ACHN (cell line): Measurements from ENCODE around the gene CIB1.
A peak's percentile ranks its signal among the peaks of the same experiment; 100 is the strongest.

Experiments used
- DNase-seq: peaks from one replicate; pipeline ENCODE4 v3.0.0-alpha.2; 2015
- in situ Hi-C: cut with HindIII; loops from 2 replicates; pipeline ENCODE4 v1.10.0; 2017; ENCODE audit warnings: low sequenced_read_pairs, low pct_ligation_motif_present, low pct_unique_long_range_greater_than_20kb

Gene CIB1

GRCh38 chr15:90243943-90244639, 10.3 kb upstream of the CIB1 start:
- no peak for DNase-seq
- in situ Hi-C loops = no loop called here

- no peak for DNase-seq
- in situ Hi-C loops = no loop called here
Measured at GRCh38 chr15:90241343-90242192, 7.8 kb upstream of the CIB1 start.

GRCh38 chr15:90240856-90241255, 7.1 kb upstream of the CIB1 start:
- no peak for DNase-seq
- in situ Hi-C loops = no loop called here

- no peak for DNase-seq
- in situ Hi-C loops = no loop called here
Measured at GRCh38 chr15:90239371-90239770, 5.6 kb upstream of the CIB1 start.

- in situ Hi-C loops = no loop called here
- DNase-seq = peak; percentile 29
Measured at GRCh38 chr15:90234096-90234988, 601 bp upstream of the CIB1 start, which contains the start of gene GDPGP1. GDPGP1 (plus strand) TSS chr15:90234209; CDS start chr15:90240909, 6,700 bp downstream.

- in situ Hi-C loops = no loop called here
Measured at GRCh38 chr15:90232941-90233386, 777 bp downstream of the CIB1 start.

GRCh38 chr15:90232196-90232595, 1.5 kb downstream of the CIB1 start:
- in situ Hi-C loops = no loop called here

More at GRCh38 chr15:90232941-90233386, 777 bp downstream of the CIB1 start:
- DNase-seq = no peak

GRCh38 chr15:90231028-90232017, 2.4 kb downstream of the CIB1 start:
- DNase-seq = no peak
- in situ Hi-C loops = no loop called here

More at GRCh38 chr15:90232196-90232595, 1.5 kb downstream of the CIB1 start:
- DNase-seq = no peak

GRCh38 chr15:90230610-90231009, 3.1 kb downstream of the CIB1 start:
- in situ Hi-C loops = no loop called here
- no peak for DNase-seq

GRCh38 chr15:90230071-90230494, 3.7 kb downstream of the CIB1 start:
- DNase-seq = no peak
- in situ Hi-C loops = no loop called here

- in situ Hi-C loops = no loop called here
- no peak for DNase-seq
Measured at GRCh38 chr15:90228960-90229359, 4.8 kb downstream of the CIB1 start.

GRCh38 chr15:90227816-90228772, 5.6 kb downstream of the CIB1 start:
- no peak for DNase-seq
- in situ Hi-C loops = no loop called here

GRCh38 chr15:90227336-90227735, 6.4 kb downstream of the CIB1 start:
- in situ Hi-C loops = no loop called here

GRCh38 chr15:90225504-90226234, 8.1 kb downstream of the CIB1 start:
- no peak for DNase-seq
- in situ Hi-C loops = no loop called here

More at GRCh38 chr15:90227336-90227735, 6.4 kb downstream of the CIB1 start:
- DNase-seq = no peak

GRCh38 chr15:90225047-90225446, 8.7 kb downstream of the CIB1 start:
- in situ Hi-C loops = no loop called here
- DNase-seq = no peak
